KMS-11 (cell line): Measurements from ENCODE around the gene SETD5.

ENCODE experiments used
- H2AFZ ChIP-seq: fragments of 200-600 bp; sonication (generic); 2 replicates; pipeline ENCODE4 v1.6.1; 2016; ENCODE audit warnings: antibody characterized with exemption, mixed run types, low read depth
- H3K27ac ChIP-seq: fragments of 200-600 bp; sonication (generic); 2 replicates; pipeline ENCODE4 v1.6.1; 2016; ENCODE audit warnings: mild to moderate bottlenecking, mixed run types
- H3K27me3 ChIP-seq: fragments of 200-600 bp; sonication (generic); 2 replicates; pipeline ENCODE4 v1.6.1; 2017; ENCODE audit warnings: mild to moderate bottlenecking, low read depth, mixed run types, moderate library complexity; ENCODE audit not compliant: insufficient read depth
- H3K36me3 ChIP-seq: fragments of 200-600 bp; sonication (generic); 2 replicates; pipeline ENCODE4 v1.6.1; 2017; ENCODE audit warnings: mild to moderate bottlenecking, mixed run types; ENCODE audit not compliant: insufficient read depth
- H3K4me1 ChIP-seq: fragments of 200-600 bp; sonication (generic); 2 replicates; pipeline ENCODE4 v1.6.1; 2016; ENCODE audit warnings: mild to moderate bottlenecking, low read depth, mixed run types; ENCODE audit not compliant: poor library complexity, severe bottlenecking
- H3K4me2 ChIP-seq: fragments of 200-600 bp; sonication (generic); 2 replicates; pipeline ENCODE4 v1.7.0; 2016; ENCODE audit warnings: mild to moderate bottlenecking, mixed run types
- H3K4me3 ChIP-seq: fragments of 200-600 bp; sonication (generic); IDR thresholded peaks from 2 replicates; pipeline ENCODE4 v1.6.1; 2017; ENCODE audit warnings: low read depth, low read length, mixed read lengths; ENCODE audit not compliant: insufficient read depth
- H3K79me2 ChIP-seq: fragments of 200-600 bp; sonication (generic); 2 replicates; pipeline ENCODE4 v1.6.1; 2016; ENCODE audit warnings: low read depth, mixed run types; ENCODE audit not compliant: insufficient read depth
- H3K9ac ChIP-seq: fragments of 200-600 bp; sonication (generic); 2 replicates; pipeline ENCODE4 v1.6.1; 2016; ENCODE audit warnings: mild to moderate bottlenecking, mixed run types
- H4K20me1 ChIP-seq: fragments of 200-600 bp; sonication (generic); 2 replicates; pipeline ENCODE4 v1.6.1; 2016; ENCODE audit warnings: mild to moderate bottlenecking, mixed run types; ENCODE audit not compliant: insufficient read depth
- TF ChIP-seq, protein P1 (sequence below): fragments of 200-600 bp; sonication (generic); conservative IDR thresholded peaks from 2 replicates; pipeline ENCODE4 v1.6.1; 2017; ENCODE audit warnings: low read depth, mild to moderate bottlenecking, antibody characterized with exemption, low read length, moderate library complexity, mixed read lengths

SETD5 gene

DNA sequence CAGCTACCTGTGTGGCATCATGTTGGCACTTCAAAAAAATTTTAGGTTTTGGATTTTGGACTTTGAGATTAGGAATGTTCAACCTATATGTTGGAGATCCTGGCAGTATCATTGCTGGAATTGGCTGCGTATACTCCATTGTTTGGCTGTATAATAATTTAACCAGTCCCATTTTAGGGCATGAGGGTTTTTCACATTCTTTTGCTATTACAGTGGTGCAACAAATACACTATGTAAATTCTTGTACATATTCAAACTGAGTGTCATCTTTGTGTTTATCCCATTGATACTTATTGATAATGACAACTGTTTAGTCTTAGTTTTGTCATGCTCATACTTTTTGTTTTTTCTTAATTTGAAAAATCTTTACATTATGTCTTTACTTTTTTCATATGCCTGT, 27.9 kb upstream of the SETD5 start:
- TF ChIP-seq, protein P1, sequence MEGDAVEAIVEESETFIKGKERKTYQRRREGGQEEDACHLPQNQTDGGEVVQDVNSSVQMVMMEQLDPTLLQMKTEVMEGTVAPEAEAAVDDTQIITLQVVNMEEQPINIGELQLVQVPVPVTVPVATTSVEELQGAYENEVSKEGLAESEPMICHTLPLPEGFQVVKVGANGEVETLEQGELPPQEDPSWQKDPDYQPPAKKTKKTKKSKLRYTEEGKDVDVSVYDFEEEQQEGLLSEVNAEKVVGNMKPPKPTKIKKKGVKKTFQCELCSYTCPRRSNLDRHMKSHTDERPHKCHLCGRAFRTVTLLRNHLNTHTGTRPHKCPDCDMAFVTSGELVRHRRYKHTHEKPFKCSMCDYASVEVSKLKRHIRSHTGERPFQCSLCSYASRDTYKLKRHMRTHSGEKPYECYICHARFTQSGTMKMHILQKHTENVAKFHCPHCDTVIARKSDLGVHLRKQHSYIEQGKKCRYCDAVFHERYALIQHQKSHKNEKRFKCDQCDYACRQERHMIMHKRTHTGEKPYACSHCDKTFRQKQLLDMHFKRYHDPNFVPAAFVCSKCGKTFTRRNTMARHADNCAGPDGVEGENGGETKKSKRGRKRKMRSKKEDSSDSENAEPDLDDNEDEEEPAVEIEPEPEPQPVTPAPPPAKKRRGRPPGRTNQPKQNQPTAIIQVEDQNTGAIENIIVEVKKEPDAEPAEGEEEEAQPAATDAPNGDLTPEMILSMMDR: no peak
- 0 out of 2 replicates have a peak, but pooled peaks cover 4% of the 10 kb centered on the region for H3K36me3 ChIP-seq
- H3K4me1 ChIP-seq: peaks cover 6% of the 10 kb centered on the region

GRCh38 chr3:9373465-9373864, 23.9 kb upstream of the SETD5 start:
- H3K79me2 ChIP-seq: no peaks in the 10 kb centered on the region
- H2AFZ ChIP-seq: no peak overlapping the region
- H3K9ac ChIP-seq: no peak overlapping the region

More for the DNA sequence above, 27.9 kb upstream of the SETD5 start:
- Histone ChIP-seq H4K20me1 (no peaks in the 10 kb centered on the region), H3K27ac (no peak overlapping the region), H3K9ac (no peak overlapping the region), H3K4me3 (no peak overlapping the region), H3K4me2 (no peak overlapping the region), H2AFZ (no peak overlapping the region), H3K79me2 (no peaks in the 10 kb centered on the region; the same call in 1 of the 2 replicates), H3K27me3 (no peaks in the 10 kb centered on the region)

GRCh38 chr3:9377981-9378380, 19.4 kb upstream of the SETD5 start:
- TF ChIP-seq, protein P1: no peak
- no peak overlapping the region for H3K9ac ChIP-seq
- no peaks in the 10 kb centered on the region for H3K27me3 ChIP-seq
- H3K4me1 ChIP-seq: no peaks in the 10 kb centered on the region
- H3K27ac ChIP-seq: no peak overlapping the region
- no peaks in the 10 kb centered on the region for H4K20me1 ChIP-seq
- H3K36me3 ChIP-seq: no peaks in the 10 kb centered on the region
- no peak overlapping the region for H3K4me3 ChIP-seq
- H3K79me2 ChIP-seq: no peaks in the 10 kb centered on the region
- H3K4me2 ChIP-seq: no peak overlapping the region
- no peak overlapping the region for H2AFZ ChIP-seq

More at GRCh38 chr3:9373465-9373864, 23.9 kb upstream of the SETD5 start:
- H3K4me1 ChIP-seq: no peaks in the 10 kb centered on the region
- H3K27me3 ChIP-seq: no peaks in the 10 kb centered on the region
- H3K36me3 ChIP-seq: no peaks in the 10 kb centered on the region
- H4K20me1 ChIP-seq: no peaks in the 10 kb centered on the region
- TF ChIP-seq, protein P1: no peak
- H3K4me2 ChIP-seq: no peak overlapping the region
- no peak overlapping the region for H3K4me3 ChIP-seq
- H3K27ac ChIP-seq: no peak overlapping the region

DNA sequence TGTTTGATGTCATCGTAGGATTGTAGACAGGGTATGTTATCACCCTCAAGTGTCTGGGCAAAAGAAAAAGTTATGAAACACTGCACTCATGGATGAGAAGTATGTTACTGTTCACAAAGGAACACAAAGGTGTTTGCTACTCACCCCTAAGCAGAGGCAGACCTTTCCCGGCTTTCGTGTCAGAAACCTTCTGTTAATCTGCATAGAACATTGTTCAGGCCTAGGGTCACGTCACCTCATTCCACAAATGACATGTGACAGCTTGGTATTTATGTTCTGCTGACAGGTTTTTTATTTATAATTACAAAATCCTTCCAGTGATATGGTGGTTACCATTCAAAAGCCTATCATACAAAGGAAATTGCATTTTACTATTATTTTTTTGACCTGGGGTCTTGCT, 18.1 kb upstream of the SETD5 start:
- Histone ChIP-seq H3K27me3 (no peaks in the 10 kb centered on the region), H2AFZ (no peak overlapping the region), H3K9ac (no peak overlapping the region), H3K4me1 (no peaks in the 10 kb centered on the region), H3K4me2 (no peak overlapping the region), H3K4me3 (no peak overlapping the region), H3K36me3 (no peaks in the 10 kb centered on the region), H3K27ac (no peak overlapping the region), H4K20me1 (no peaks in the 10 kb centered on the region), H3K79me2 (no peaks in the 10 kb centered on the region)
- TF ChIP-seq, protein P1: no peak

- Histone ChIP-seq H3K27ac (no peak overlapping the region), H3K79me2 (no peaks in the 10 kb centered on the region), H2AFZ (no peak overlapping the region), H4K20me1 (no peaks in the 10 kb centered on the region), H3K4me3 (no peak overlapping the region), H3K9ac (no peak overlapping the region), H3K4me2 (no peak overlapping the region), H3K36me3 (no peaks in the 10 kb centered on the region; the same call in 1 of the 2 replicates), H3K4me1 (no peaks in the 10 kb centered on the region), H3K27me3 (no peaks in the 10 kb centered on the region)
- TF ChIP-seq, protein P1: no peak
Observed at GRCh38 chr3:9380014-9380413, 17.4 kb upstream of the SETD5 start.
